ENCODE measurements around the gene GPR89A.

- no peak for TF ChIP-seq CTCF (IDR thresholded peaks at IDR 0.05)
- TF ChIP-seq POLR2A (IDR thresholded peaks at IDR 0.05), result no peak
These were observed 94.3 kb downstream of the GPR89A start for GRCh38 chr1:145702052-145702451.

Measured in esophagus squamous epithelium (tissue), 4 donors.